Measurements from ENCODE around the gene CREM. TPM values are rescaled to one million over a fixed set of nuclear protein-coding genes. Genes with fewer than 3 reads are reported as not detected.

CREM gene
- total and polyA plus RNA-seq, 2 of the 8 experiments (the other 6 are each of a cell fraction or from before 2014, with no cell fraction given) = 18.7 to 21.9 TPM

DNA sequence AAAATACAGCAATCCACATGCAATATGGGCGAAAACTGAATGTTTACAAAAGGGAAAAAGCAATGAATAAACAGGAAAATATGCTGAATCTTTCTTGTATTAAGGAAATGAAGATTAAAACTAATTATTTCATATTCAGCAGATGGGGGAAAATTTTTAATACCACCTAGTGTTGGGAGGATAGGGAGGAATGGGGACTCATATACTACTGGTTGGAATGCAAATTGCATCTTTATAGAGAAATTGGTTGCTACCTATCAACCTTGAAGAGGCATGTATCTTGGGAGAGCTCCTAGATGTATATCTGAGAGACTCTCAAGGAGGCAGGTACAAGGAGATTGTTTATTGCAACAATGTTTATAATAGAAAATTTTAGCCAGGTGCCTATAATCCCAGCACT, 101.4 kb downstream of the CREM start (continued):
- no peak for TF ChIP-seq SAP30 (IDR thresholded peaks at IDR 0.05; ENCODE audit: insufficient read depth, insufficient replicate concordance, low read length)
- TF ChIP-seq, protein P1, sequence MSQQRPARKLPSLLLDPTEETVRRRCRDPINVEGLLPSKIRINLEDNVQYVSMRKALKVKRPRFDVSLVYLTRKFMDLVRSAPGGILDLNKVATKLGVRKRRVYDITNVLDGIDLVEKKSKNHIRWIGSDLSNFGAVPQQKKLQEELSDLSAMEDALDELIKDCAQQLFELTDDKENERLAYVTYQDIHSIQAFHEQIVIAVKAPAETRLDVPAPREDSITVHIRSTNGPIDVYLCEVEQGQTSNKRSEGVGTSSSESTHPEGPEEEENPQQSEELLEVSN (IDR thresholded peaks at IDR 0.05) = no peak
- no peak for TF ChIP-seq SP1 (IDR thresholded peaks at IDR 0.05; ENCODE audit: low read depth, low read length)
- TF ChIP-seq POLR2A (IDR thresholded peaks at IDR 0.05; ENCODE audit: control extremely low read depth in 1 of 2, low read depth in 2 of 2, low read length in 2 of 2) = no peak
- TF ChIP-seq CHD1 (IDR thresholded peaks at IDR 0.05; ENCODE audit: low read depth, low read length) = no peak
- no peak for TF ChIP-seq RAD21 (IDR thresholded peaks at IDR 0.05 in 1 of 2, conservative IDR thresholded peaks at IDR 0.05 in 1 of 2; ENCODE audit: low read depth in 2 of 2, low read length in 2 of 2)
